Mucosa of descending colon (tissue), 3 donors: ENCODE measurements around the gene SPON1. TPM values are rescaled to one million over a fixed set of nuclear protein-coding genes. Genes with fewer than 3 reads are reported as not detected.
"Not testable (repeated sequence)": the region's sequence is repeated elsewhere in the genome, so short reads cannot be mapped to it uniquely, and the experiment has no call there.

Source experiments
- ATAC-seq: fragments of 200-7000 bp; cut with Tn5 transposase; one replicate; pipeline ENCODE4 v1.9.1; 2020; ENCODE audit warnings: mild to moderate bottlenecking, moderate library complexity
- DNase-seq, 3 donors: peaks; one replicate each; pipeline ENCODE4 v3.0.0-alpha.2; 2020
- H3K36me3 ChIP-seq: fragments of 200-600 bp; one replicate; pipeline ENCODE4 v1.8.0; 2021; ENCODE audit warnings: low read depth, mild to moderate bottlenecking
- H3K4me1 ChIP-seq: fragments of 200-600 bp; one replicate; pipeline ENCODE4 v1.8.0; 2021; ENCODE audit warnings: low read depth, mild to moderate bottlenecking
- H3K4me3 ChIP-seq: fragments of 200-600 bp; one replicate; pipeline ENCODE4 v1.8.0; 2021; ENCODE audit warnings: mild to moderate bottlenecking
- H3K9me3 ChIP-seq: fragments of 200-600 bp; one replicate; pipeline ENCODE4 v1.8.0; 2021; ENCODE audit warnings: mild to moderate bottlenecking
- intact Hi-C, 2 donors: fragments of 100-400 bp; cut with DNase I in 1 of 2; cut with micrococcal nuclease in 1 of 2; formaldehyde crosslinking; loops; one replicate each; pipeline versions ENCODE4 v1.11.0 to v1.11.1; 2022; cut with DNase I, micrococcal nuclease
- total RNA-seq, 3 donors: library from RNA; stranded (reverse); fragmentation: NEBNext Ultra II Directional in 2 of 3; extraction: Animal tissue kit (Norgen Biotek cat#: 25700) in 2 of 3; gene quantifications; one replicate each; pipeline versions ENCODE4 v1.2.1 to v1.2.4, GENCODE V29; 2021 to 2023
- TF ChIP-seq, protein P1 (sequence below): fragments of 200-600 bp; IDR thresholded peaks from one replicate; pipeline ENCODE4 v1.8.0; 2022; ENCODE audit warnings: antibody characterized with exemption, mild to moderate bottlenecking
- donor health status: DM: no; HTN: no; CAD: no; lungs with moderate emphysema.
- donor health status: DM: no; HTN: no; CAD: no.
- donor health status: DM: no; HTN: yes; CAD: no.

SPON1 gene
- total RNA-seq, 3 donors from 2014 or later = 43.6 to 85.5 (median 64.2) TPM

DNA sequence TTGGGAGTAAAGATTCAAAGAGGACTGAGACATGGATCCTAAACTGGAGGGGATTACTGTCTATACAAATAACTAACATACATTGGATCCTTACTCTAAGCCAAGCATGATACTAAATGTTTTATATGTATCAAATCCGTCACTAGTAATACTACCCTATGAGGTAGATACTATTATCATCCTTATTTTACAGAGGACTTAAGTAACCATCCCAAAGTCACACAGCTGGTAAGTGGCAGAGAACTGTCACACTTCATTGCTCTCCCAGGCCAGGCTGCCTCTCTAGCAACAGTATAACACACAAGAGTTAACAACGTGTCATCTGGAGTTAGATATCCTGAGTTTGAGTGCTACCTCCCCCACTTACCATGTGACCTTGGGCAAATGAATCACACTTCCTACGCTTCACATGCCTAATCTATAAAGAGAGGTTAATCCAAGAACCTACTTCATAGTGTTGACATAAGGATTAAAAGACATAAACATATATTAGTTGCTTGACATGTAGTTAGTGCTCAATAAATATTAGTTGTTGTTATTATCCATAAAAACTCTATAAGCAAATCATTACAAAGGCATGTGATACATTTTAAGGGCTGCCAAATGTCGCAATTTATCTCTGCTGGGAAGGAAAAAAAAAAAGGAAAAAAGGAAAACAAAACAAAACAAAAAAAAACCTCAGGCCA lies 33.8 kb upstream of the SPON1 start:
- Histone ChIP-seq H3K36me3 (no peaks in the 10 kb centered on the region), H3K4me1 (no peaks in the 10 kb centered on the region), H3K4me3 (no peak overlapping the region), H3K9me3 (no peaks in the 10 kb centered on the region)
- intact Hi-C loops = no loop called here
- ATAC-seq (peak; percentile 62), DNase-seq (peak in 1 of 3 donors; percentile 16)
- TF ChIP-seq, protein P1, sequence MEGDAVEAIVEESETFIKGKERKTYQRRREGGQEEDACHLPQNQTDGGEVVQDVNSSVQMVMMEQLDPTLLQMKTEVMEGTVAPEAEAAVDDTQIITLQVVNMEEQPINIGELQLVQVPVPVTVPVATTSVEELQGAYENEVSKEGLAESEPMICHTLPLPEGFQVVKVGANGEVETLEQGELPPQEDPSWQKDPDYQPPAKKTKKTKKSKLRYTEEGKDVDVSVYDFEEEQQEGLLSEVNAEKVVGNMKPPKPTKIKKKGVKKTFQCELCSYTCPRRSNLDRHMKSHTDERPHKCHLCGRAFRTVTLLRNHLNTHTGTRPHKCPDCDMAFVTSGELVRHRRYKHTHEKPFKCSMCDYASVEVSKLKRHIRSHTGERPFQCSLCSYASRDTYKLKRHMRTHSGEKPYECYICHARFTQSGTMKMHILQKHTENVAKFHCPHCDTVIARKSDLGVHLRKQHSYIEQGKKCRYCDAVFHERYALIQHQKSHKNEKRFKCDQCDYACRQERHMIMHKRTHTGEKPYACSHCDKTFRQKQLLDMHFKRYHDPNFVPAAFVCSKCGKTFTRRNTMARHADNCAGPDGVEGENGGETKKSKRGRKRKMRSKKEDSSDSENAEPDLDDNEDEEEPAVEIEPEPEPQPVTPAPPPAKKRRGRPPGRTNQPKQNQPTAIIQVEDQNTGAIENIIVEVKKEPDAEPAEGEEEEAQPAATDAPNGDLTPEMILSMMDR = no peak

GRCh38 chr11:13929395-13929891 lies 33.1 kb upstream of the SPON1 start:
- H3K4me1 ChIP-seq = no peaks in the 10 kb centered on the region
- TF ChIP-seq, protein P1 = no peak
- no peak overlapping the region for H3K4me3 ChIP-seq
- no peaks in the 10 kb centered on the region for H3K36me3 ChIP-seq
- peaks cover 2% of the 10 kb centered on the region for H3K9me3 ChIP-seq
- intact Hi-C loops = no loop called here
- no peak for ATAC-seq
- DNase-seq = no peak

DNA sequence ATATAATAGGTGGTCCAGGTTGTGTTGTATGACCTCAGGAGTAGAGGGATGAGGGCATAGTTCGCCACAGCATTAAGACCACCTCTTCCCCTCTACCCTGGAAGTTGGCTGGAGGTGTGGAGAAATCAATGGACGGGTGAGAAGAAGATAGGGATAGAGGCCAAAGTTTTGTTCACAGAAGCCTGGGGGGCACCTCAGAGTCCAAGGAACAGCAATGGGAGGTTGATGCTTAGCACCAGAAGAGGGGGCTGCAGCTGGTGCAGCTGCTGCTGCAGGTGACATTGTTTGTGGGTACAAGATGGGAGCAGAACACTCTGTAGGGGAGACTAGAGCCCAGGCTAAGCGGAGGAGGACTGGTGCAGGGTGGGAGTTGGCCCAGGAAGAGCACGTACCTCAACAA lies 31.2 kb upstream of the SPON1 start:
- no peak overlapping the region for H3K4me3 ChIP-seq
- intact Hi-C loops = no loop called here
- no peaks in the 10 kb centered on the region for H3K36me3 ChIP-seq
- DNase-seq = no peak
- TF ChIP-seq, protein P1 = no peak
- H3K9me3 ChIP-seq = peaks cover 2% of the 10 kb centered on the region
- H3K4me1 ChIP-seq = no peaks in the 10 kb centered on the region
- no peak for ATAC-seq

GRCh38 chr11:13937154-13937553 lies 25.4 kb upstream of the SPON1 start:
- intact Hi-C loops, H3K4me3 ChIP-seq, H3K4me1 ChIP-seq, DNase-seq, H3K9me3 ChIP-seq, ATAC-seq, H3K36me3 ChIP-seq: not testable (repeated sequence)

- H3K4me3 ChIP-seq, H3K36me3 ChIP-seq, ATAC-seq, H3K9me3 ChIP-seq, H3K4me1 ChIP-seq, intact Hi-C loops: not testable (repeated sequence)
- DNase-seq = peak in 1 of 3 donors; percentile 73
These were observed 23.7 kb upstream of the SPON1 start for GRCh38 chr11:13938829-13939228.

GRCh38 chr11:13939961-13940906 lies 22.3 kb upstream of the SPON1 start:
- no peak overlapping the region for H3K4me3 ChIP-seq
- intact Hi-C loops = no loop called here
- ATAC-seq = peak; percentile 62
- no peak for DNase-seq
- H3K9me3 ChIP-seq = no peaks in the 10 kb centered on the region
- H3K36me3 ChIP-seq = no peaks in the 10 kb centered on the region
- H3K4me1 ChIP-seq = no peaks in the 10 kb centered on the region
- TF ChIP-seq, protein P1 = no peak
